Pancreas (tissue), 10 donors: Measurements from ENCODE around the gene ADAMTS19. TPM values are rescaled to one million over a fixed set of nuclear protein-coding genes. Genes with fewer than 3 reads are reported as not detected.

Experiments
- ATAC-seq, 4 donors: fragments of 200-7000 bp; cut with Tn5 transposase; one replicate each; pipeline versions ENCODE4 v1.8.0 to v1.9.1; 2020; ENCODE audit warnings: mild to moderate bottlenecking in 4 of 4, moderate library complexity in 4 of 4
- DNase-seq, 6 donors: peaks; one replicate each; pipeline ENCODE4 v3.0.0-alpha.2; 2020
- FAIRE-seq: peaks from 2 replicates; lab custom pipeline; 2012; peaks lifted over from hg19 to GRCh38; lab: Jason Lieb, UNC
- H3K27ac ChIP-seq, 4 donors: fragments of 200-600 bp; sonication (generic); 1 replicate in 3 of 4; 2 replicates in 1 of 4; pipeline versions ENCODE4 v1.5.0 to v1.8.0; 2020
- H3K27me3 ChIP-seq, 4 donors: fragments of 200-600 bp; one replicate each; pipeline ENCODE4 v1.8.0; 2021
- H3K36me3 ChIP-seq, 3 donors: fragments of 200-600 bp; sonication (generic) in 1 of 3; one replicate each; pipeline versions ENCODE4 v1.5.0 to v1.8.0; 2020 to 2021
- H3K4me1 ChIP-seq, 3 donors: fragments of 200-600 bp; one replicate each; pipeline ENCODE4 v1.8.0; 2021
- H3K4me3 ChIP-seq, 4 donors: fragments of 200-600 bp; sonication (generic) in 2 of 4; one replicate each; pipeline versions ENCODE4 v1.5.0 to v1.8.0; 2020 to 2021
- H3K9me3 ChIP-seq, 4 donors: fragments of 200-600 bp; one replicate each; pipeline ENCODE4 v1.8.0; 2021
- CTCF ChIP-seq, 4 donors: fragments of 200-600 bp; sonication (generic) in 3 of 4; IDR thresholded peaks; one replicate each; pipeline versions ENCODE4 v1.5.0 to v1.8.0; 2021; ENCODE audit warnings: antibody characterized with exemption in 4 of 4
- WGBS, 2 donors: extraction: QIAGEN DNeasy Blood & Tissue Kit; methylation state at CpG; one replicate each; pipeline ENCODE4 v1.1.7; 2013; 5-methylcytosine and 5-hydroxymethylcytosine counted together
- intact Hi-C, 3 donors: fragments of 100-400 bp; cut with DNase I; formaldehyde crosslinking; loops; one replicate each; pipeline versions ENCODE4 v1.11.1 to v1.14.2; 2022
- polyA plus RNA-seq, 2 donors: library from polyadenylated mRNA; stranded (reverse); fragments of 200-250 nt; gene quantifications; one replicate each; pipeline ENCODE4 v1.2.3, GENCODE V29; 2013
- total RNA-seq, 6 donors: library from RNA; stranded (reverse); fragmentation: NEBNext Ultra II Directional in 4 of 6; extraction: Animal tissue kit (Norgen Biotek cat#: 25700) in 4 of 6; gene quantifications; one replicate each; pipeline versions ENCODE4 v1.2.1 to v1.2.4, GENCODE V29; 2021 to 2023
- donor health status: healthy with polysubstance abuse.
- donor health status: DM: no; HTN: no; CAD: no; lungs with moderate emphysema.
- donor health status: DM: no; HTN: no; CAD: no.
- donor health status: control.
- donor health status: control.
- donor health status: Bipolar disorder and iron deficiency.
- donor health status: DM: yes; HTN: yes; CAD: no.
- donor health status: DM: no; HTN: no; CAD: no.
- donor health status: DM: no; HTN: no; CAD: no.
- donor health status: DM: yes; HTN: yes; CAD: no.

ADAMTS19 gene
- total and polyA plus RNA-seq, 8 donors, result 0.02 to 0.22 (median 0.08) TPM; not detected in 1

DNA sequence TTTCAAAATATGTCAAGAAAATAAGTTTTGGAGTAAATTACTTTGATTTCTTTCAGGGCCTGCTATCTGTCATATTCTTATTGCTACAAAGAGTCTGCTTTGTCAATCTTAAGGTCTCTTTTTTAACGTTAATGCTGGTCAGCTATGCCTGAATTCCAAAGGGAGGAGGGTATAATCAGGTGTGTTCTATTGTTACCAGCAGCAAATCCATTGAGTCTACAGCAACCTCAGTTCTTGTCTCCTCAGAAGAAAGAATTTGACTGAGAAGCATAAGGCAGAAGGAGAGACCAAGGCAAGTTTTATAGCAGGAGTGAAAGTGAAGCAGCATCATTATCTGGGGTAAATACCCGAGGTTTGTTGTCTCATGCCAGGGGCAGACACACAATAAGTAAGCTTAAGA is 264.1 kb downstream of the ADAMTS19 start:
- Histone ChIP-seq H3K4me3 (no peak overlapping the region), H3K4me1 (no peaks in the 10 kb centered on the region), H3K27ac (no peak overlapping the region), H3K27me3 (no peaks in the 10 kb centered on the region), H3K9me3 (no peaks in the 10 kb centered on the region), H3K36me3 (no peaks in the 10 kb centered on the region)
- FAIRE-seq, result no peak
- no peak for TF ChIP-seq CTCF (IDR thresholded peaks at IDR 0.05)
- DNase-seq, result no peak
- WGBS, 2 donors, result 15 to 18% methylated on average over 2 of the region's 2 CpGs
- ATAC-seq, result no peak
- intact Hi-C loops, result no loop called here

DNA sequence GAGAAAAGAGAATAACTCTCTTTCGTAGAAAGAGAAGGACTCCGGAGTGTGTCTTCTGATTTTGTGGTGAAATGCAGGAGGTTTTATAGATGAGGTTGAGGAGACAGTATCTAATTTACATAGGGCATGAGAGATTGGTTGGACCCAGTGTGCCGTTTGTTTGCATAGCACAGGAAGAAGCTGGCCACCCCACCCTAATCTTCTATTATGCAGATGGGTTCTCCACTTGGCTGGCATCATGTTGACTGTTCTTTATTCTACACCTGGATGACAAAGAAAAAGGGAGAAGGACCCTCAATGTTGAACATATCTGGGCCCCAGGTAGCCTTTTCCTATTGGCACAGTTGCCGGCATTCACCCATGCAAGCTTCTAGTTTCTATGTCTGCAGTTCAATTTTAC is 264.5 kb downstream of the ADAMTS19 start:
- intact Hi-C loops, result no loop called here
- Histone ChIP-seq H3K27me3 (no peaks in the 10 kb centered on the region), H3K9me3 (no peaks in the 10 kb centered on the region), H3K27ac (no peak overlapping the region), H3K4me3 (no peak overlapping the region), H3K36me3 (no peaks in the 10 kb centered on the region), H3K4me1 (no peaks in the 10 kb centered on the region)
- no peak for ATAC-seq
- no peak for FAIRE-seq
- TF ChIP-seq CTCF (IDR thresholded peaks at IDR 0.05), result no peak
- no peak for DNase-seq
- WGBS, 2 donors, result 86 to 88% methylated on average over 4 of the region's 4 CpGs

DNA sequence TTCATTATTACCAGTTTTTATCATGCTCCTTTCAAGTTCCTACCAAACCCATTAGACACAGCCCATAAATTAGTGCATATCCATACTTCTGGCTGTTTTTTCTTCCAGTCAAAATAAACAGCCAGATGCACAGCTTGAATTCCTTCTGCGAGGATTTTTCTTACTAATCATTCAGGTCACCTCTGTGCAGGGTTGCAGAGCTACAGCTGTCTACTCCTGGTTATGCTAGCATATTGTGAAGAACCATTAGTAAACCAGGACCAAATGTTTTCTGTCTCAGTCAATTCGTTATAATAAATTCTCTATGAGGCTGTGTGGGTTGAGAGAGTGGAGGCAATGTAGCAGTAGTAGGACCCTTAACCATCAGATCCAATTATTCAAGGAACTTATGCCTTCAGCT is 279.7 kb downstream of the ADAMTS19 start:
- no peak for FAIRE-seq
- no peak for ATAC-seq
- H3K27ac ChIP-seq, result no peak overlapping the region
- no peak for TF ChIP-seq CTCF (IDR thresholded peaks at IDR 0.05)
- H3K27me3 ChIP-seq, result no peaks in the 10 kb centered on the region
- no peak overlapping the region for H3K4me3 ChIP-seq
- H3K9me3 ChIP-seq, result no peaks in the 10 kb centered on the region
- DNase-seq, result no peak
- intact Hi-C loops, result no loop called here
- no peaks in the 10 kb centered on the region for H3K4me1 ChIP-seq
- 62 to 71% methylated on average over 2 of the region's 2 CpGs for WGBS, 2 donors
- H3K36me3 ChIP-seq, result no peaks in the 10 kb centered on the region

GRCh38 chr5:129743541-129744187 is 283.6 kb downstream of the ADAMTS19 start:
- no peaks in the 10 kb centered on the region for H3K4me1 ChIP-seq
- TF ChIP-seq CTCF (IDR thresholded peaks at IDR 0.05), result no peak
- WGBS, 2 donors, result 40 to 48% methylated on average over 2 of the region's 2 CpGs
- DNase-seq (no peak), FAIRE-seq (no peak), ATAC-seq (no peak)
- no peak overlapping the region for H3K4me3 ChIP-seq
- no peak overlapping the region for H3K27ac ChIP-seq
- H3K27me3 ChIP-seq, result no peaks in the 10 kb centered on the region
- intact Hi-C loops, result no loop called here
- no peaks in the 10 kb centered on the region for H3K9me3 ChIP-seq
- H3K36me3 ChIP-seq, result no peaks in the 10 kb centered on the region

- FAIRE-seq (no peak), ATAC-seq (no peak), DNase-seq (no peak)
- Histone ChIP-seq H3K4me1 (no peaks in the 10 kb centered on the region), H3K36me3 (no peaks in the 10 kb centered on the region), H3K27ac (no peak overlapping the region), H3K27me3 (no peaks in the 10 kb centered on the region), H3K4me3 (no peak overlapping the region), H3K9me3 (no peaks in the 10 kb centered on the region)
- intact Hi-C loops, result no loop called here
- TF ChIP-seq CTCF (IDR thresholded peaks at IDR 0.05), result no peak
- WGBS, 2 donors, result 77 to 85% methylated on average over 4 of the region's 4 CpGs
These were observed 285.9 kb downstream of the ADAMTS19 start for GRCh38 chr5:129745997-129746396.
